Suppressor macrophage (primary cell): Measurements from ENCODE around the gene ADD3.
"Not testable (repeated sequence)": the region's sequence is repeated elsewhere in the genome, so short reads cannot be mapped to it uniquely, and the experiment has no call there.

ENCODE experiments used
- DNase-seq, 4 experiments: peaks; one replicate each; pipeline ENCODE4 v3.0.0-alpha.2; 2020 to 2022

ADD3 gene

GRCh38 chr10:109977382-109977806 is 30.4 kb upstream of the ADD3 start:
- no peak for DNase-seq

DNA sequence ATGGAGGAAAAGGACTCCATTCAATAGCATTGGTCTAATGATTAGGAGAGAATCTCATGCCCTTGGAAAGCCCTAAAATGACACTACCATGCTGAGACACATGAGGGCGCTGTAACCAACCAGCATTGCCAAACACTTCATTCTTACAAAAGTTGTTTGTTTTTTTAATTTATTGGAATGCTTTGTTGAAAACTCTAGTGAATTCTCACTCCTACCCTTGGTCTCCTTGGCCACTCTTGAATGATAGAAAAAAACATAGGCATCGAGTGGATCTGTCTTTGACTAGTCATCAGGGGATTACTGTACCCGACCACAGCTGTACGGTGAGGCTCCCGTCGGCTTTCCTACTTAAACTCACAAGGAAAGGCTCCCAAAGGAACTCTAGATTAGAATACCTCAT is 29.3 kb upstream of the ADD3 start:
- peak; percentile 63 to 81 (median 69) for DNase-seq

DNA sequence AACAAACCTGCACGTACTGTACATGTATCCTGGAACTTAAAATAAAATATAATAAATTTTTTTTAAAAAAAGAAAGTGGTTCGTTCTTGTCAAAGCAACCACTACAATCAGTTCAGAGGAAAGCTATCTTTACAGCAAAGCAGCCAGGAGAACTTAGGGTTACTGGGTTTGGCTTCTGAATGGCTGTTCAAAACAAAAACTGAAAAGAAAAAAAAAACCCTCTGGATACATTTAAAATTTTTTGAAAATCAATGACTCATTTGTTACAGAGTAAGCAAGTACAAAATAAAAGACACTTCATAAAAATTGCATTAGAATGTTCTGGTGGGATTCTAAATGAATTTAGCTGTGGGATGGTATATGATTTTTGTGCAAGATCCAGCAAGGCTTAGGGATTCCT is 28.6 kb upstream of the ADD3 start:
- no peak for DNase-seq

DNA sequence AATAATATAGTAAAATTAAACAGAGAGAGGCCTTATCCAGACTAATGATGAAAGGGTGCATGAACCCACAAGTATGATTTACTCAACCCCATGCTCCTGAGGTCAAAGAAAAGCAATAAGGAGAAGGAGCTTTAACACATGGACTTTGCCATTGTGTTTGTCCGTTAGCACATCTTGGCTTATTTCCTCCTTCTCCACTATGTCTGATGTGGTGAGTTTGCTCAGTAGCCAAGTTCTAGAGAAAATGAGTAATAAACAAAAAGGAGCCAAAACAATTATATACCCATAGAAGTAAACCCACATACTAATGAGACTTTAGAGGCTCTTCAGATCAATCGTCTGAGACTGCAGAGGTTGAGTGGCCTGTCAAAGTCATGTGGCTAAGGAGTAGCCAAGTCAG is 26.1 kb upstream of the ADD3 start:
- DNase-seq = no peak

DNA sequence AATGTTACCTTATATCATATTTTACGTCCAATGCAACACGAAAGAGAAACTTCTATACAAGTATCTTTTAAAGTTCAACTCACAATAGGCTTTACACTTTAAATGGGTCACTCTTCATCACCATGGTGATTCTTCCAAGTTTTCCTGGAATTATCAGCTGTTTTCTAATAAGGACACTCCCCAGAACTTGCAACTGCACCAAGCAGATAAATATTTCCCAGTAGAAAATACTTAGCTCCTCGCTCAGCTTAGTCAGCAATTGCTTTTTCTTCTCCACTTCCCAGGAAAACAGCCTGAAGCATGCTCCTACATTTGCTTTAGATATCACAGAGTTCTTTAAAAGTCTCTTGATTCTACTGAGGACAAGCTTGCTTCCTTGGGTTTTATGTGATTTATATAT is 25.7 kb upstream of the ADD3 start:
- DNase-seq = no peak

GRCh38 chr10:109982812-109983211 is 25.0 kb upstream of the ADD3 start:
- DNase-seq = no peak

- DNase-seq = no peak
Observed at GRCh38 chr10:109984013-109984412, 23.8 kb upstream of the ADD3 start.

DNA sequence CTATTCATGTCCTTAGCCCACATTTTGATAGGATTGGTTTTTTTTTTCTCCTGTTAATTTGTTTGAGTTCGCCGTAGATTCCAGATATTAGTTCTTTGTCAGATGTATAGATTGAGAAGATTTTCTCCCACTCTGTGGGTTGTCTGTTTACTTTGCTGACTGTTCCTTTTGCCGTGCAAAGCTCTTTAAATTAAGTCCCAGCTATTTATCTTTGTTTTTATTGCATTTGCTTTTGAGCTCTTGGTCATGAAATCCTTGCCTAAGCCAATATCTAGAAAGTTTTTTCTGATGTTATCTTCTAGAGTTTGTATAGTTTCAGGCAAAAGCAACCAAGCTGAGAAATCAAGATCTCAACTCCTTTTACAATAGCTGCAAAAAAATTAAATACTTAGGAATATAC is 22.0 kb upstream of the ADD3 start:
- DNase-seq = not testable (repeated sequence)

- DNase-seq = no peak
Observed at GRCh38 chr10:109987452-109988211, 20.2 kb upstream of the ADD3 start.

DNA sequence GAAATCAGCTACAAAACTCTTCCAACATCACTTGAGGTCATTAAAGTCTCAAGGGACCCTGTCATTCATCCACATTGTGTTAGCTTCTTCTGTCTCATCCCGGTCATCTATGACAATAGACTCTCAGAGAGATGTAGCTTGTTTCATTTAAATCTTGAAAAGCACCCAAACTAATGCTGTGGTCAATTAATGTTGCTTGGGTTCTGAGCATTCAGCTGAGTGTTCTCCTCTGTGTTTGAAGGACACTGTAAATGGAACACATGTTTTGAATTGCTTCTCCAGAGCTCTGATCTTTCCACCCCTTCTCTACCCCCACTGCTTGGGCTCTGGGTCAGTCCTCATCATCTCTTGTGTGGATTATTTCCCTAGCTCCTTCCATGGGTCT is 19.6 kb upstream of the ADD3 start:
- DNase-seq = no peak

DNA sequence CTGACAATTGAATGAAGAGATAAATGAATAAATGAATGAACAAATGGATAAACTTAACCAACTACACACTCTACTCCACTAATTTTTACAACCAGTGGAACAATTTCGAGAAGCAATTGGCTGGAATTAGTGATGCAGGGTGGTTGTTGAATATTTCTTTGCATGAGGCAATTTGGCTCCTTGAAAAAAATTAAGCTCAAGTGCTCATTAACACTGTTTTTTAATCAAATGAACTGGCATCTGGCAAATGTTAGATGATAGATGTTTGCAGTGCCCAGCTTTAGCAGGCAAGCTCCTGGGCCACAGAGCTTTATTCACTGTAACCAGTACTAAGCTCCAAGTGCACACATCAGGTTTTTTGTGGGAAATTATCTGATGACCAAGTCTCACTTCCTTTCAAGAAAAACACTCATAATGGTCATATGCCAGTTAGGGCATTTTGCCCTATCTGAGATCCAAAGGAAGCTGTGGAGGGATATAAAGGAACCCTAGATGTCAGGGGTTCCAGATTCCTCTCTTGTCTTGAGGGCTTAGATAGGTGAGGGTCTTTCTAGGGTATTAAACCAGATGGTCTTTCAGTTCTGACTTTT is 16.4 kb upstream of the ADD3 start:
- peak; percentile 20 to 67 (median 50) for DNase-seq

- no peak for DNase-seq
Observed at GRCh38 chr10:109992485-109992884, 15.3 kb upstream of the ADD3 start.

- DNase-seq = peak in 3 of 4 experiments; percentile 27 to 65 (median 55)
Observed at GRCh38 chr10:109993551-109994330, 14.0 kb upstream of the ADD3 start.

DNA sequence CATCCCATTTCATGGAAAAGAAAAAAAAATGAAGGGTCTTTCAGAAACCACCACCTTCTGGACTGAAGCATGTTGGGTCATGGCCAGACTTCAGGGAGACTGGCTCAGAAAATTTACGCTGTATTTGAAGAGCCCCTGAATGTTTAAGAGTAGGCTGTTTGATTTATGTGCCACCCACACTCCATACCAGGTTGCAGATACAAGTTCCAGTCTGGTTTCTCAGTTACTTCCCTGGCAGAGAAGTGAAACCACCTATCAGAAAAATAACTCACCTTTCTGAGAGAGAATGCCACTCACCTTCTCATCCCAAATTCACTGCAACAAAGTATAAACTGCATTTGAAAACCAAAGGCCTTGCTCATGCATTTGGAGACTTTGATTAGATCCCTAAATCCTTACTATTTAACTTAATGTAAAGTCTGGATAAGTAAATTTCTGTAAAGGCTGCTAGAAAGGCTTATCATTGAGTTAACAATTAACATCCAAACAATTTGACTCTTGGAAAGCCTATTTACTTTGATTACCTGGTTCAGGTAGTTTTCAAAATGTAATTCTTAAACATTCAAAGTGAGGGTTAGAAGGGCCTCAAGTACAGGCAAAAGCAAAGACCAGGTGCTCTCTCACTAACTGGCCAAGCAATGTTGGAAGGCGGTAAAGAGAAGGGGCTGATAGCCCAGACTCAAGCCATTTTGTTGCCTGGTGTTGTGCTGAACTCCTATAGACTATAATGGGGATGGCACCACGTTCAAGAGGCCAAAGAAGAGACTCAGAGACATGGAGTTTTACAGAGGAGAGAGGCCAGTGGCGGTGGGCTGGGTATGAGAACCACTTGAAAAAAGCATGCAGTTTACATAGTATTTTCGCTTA is 12.8 kb upstream of the ADD3 start:
- DNase-seq = no peak

DNA sequence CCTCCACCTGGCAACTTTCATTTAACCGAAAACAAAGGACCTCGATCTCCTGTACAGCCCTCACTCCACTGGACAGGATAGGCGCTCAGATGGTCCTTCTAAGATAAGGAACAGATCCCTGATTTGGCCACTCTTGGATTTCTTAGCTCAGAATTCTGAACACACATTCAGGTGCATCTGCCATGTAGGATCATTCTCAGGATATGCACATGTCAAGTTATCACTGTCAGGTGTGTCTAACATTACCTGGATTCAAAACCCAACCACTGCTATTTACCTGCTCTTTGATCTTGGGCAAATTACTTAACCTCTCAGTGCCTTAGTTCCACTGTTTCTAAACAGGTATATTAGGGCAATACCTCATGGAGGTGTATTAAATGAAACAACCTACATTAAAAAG is 12.2 kb upstream of the ADD3 start:
- DNase-seq = no peak

- peak; percentile 21 to 79 (median 58) for DNase-seq
Observed at GRCh38 chr10:109996225-109996624, 11.6 kb upstream of the ADD3 start.

GRCh38 chr10:109996766-109997171 is 11.0 kb upstream of the ADD3 start:
- no peak for DNase-seq

DNA sequence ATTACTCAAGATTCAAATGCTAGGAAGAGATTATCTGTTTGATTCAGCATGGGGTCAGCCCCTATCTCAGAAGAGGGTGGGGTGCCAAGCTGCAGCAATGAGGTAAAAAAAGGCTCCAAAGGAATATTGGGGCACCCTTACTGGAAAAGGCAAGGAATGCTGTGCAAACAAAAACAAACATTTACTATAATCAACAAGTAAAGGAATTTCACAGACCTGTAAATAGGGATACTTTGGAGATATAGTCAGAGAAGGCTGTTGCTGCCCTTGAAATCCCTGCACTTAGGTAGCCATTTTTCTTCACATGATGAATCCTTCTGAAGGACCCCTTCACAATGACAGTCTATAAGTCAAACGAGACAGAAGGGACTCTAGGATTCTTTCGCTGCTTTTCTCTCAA is 10.6 kb upstream of the ADD3 start:
- no peak for DNase-seq

DNA sequence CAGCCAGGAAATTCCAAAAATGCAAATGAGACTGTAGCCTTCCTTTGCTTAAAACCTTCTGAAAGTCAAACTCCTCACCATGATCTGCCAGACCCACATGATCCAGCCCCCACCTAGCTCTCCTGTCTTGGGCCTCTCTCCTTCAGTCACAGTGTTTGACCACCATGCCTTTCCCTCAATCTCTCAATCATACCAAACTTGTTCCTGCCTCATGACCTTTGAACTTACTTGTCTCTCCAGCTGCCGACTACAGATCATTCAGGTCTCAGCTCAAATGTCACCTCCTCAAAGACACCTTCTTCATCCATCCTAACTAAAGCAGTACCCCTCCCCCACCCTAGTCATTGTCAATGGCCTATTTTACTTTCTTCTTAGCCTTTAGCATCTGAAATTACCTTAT is 9.3 kb upstream of the ADD3 start:
- no peak for DNase-seq

DNA sequence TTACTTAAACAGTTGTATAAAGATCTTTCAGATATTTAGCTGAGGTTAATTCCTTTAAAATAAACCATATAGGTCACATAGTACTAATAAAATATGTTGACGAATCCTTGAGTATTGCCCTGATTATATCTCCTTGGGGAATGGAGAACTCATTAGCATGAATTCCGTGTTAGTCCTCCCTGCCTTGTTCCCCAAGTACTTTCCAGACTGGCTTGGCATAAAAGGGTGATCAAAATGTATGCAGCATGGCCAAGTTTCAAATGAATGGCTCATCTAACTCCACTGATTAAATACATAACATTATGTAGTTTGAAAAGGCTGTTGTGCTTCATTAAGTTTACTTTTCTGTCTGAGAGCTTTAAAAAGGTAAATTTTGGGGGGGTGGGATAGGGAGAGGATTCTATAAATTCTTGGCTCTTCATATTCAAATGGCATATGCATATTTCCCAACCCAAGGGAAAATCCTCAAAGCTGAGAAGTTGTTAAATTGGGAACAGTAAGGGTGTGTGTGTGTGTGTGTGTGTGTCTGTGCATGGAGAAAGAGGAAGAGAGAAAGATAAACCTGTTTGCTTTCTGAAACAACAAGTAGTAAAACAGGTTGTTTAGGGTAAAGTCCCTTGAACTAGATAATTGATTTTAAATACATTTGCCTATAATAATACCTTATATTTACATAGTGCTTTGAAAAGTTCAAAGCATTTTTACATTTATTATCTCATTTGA is 4.8 kb upstream of the ADD3 start:
- peak in 2 of 4 experiments; percentile 24 to 55 for DNase-seq

- no peak for DNase-seq
Observed at GRCh38 chr10:110003524-110003885, 4.3 kb upstream of the ADD3 start.

- DNase-seq = no peak
Observed at GRCh38 chr10:110005719-110006118, 2.1 kb upstream of the ADD3 start.
